Activated CD8-positive, alpha-beta T cell treated with anti-CD3 and anti-CD28 coated beads for 36 hours (primary cell): ENCODE data around the gene GPC6. TPM values are rescaled to one million over a fixed set of nuclear protein-coding genes. Genes with fewer than 3 reads are reported as not detected.

Experiments
- ATAC-seq: fragments of 200-7000 bp; cut with Tn5 transposase; one replicate; pipeline ENCODE4 v1.10.0; 2021; ENCODE audit warnings: mild to moderate bottlenecking, moderate library complexity
- CTCF ChIA-PET: fragments of 350-600 bp; sonication (Branson Sonifier 250); formaldehyde crosslinking; loops from one replicate; lab custom pipeline; 2021; ENCODE audit warnings: antibody characterized with exemption; lab: Charles Lee
- POLR2A ChIA-PET: fragments of 350-600 bp; sonication (Branson Sonifier 250); formaldehyde crosslinking; loops from one replicate; lab custom pipeline; 2021; ENCODE audit warnings: antibody characterized with exemption; lab: Charles Lee
- DNase-seq: peaks from one replicate; pipeline ENCODE4 v3.0.0-alpha.2; 2020
- H3K27ac Mint-ChIP-seq: one replicate; pipeline ENCODE4 v1.8.0; 2021; ENCODE audit warnings: mild to moderate bottlenecking, mixed read lengths
- H3K27me3 Mint-ChIP-seq: one replicate; pipeline ENCODE4 v1.8.0; 2021; ENCODE audit warnings: mixed read lengths
- H3K36me3 Mint-ChIP-seq: one replicate; pipeline ENCODE4 v1.8.0; 2021; ENCODE audit warnings: low read depth, mixed read lengths
- H3K4me1 Mint-ChIP-seq: one replicate; pipeline ENCODE4 v1.8.0; 2021; ENCODE audit warnings: low read depth, mixed read lengths
- H3K4me3 Mint-ChIP-seq: one replicate; pipeline ENCODE4 v1.8.0; 2021; ENCODE audit warnings: mild to moderate bottlenecking, moderate library complexity, mixed read lengths
- H3K9me3 Mint-ChIP-seq: one replicate; pipeline ENCODE4 v1.8.0; 2021; ENCODE audit warnings: mixed read lengths
- intact Hi-C: fragments of 100-400 bp; cut with micrococcal nuclease; formaldehyde crosslinking; loops from one replicate; pipeline ENCODE4 v1.10.0; 2022
- total RNA-seq, 2 experiments: library from RNA; stranded (reverse); gene quantifications; one replicate each; pipeline ENCODE4 v1.2.3, GENCODE V29; 2021
- TF ChIP-seq, protein P1 (sequence below): fragments of 200-600 bp; IDR thresholded peaks from one replicate; pipeline ENCODE4 v1.8.0; 2022; ENCODE audit warnings: antibody characterized with exemption, mild to moderate bottlenecking

The GPC6 gene
- total RNA-seq, 2 experiments from 2014 or later: not detected

DNA sequence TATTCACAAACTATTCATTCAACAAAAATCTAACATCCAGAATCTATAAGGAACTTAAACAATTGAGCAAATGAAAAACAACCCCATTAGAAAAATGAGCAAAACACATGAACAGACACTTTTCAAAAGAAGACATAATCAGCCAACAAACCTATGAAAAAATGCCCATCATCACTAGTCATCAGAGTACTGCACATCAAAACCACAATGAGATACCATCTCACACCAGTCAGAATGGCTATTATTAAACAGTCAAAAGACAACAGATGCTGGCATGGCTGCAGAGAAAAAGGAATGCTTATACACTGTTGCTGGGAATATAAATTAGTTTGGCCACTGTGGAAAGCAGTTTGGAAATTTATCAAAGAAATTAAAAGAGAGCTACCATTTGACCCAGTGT lies 487.6 kb downstream of the GPC6 start:
- no peak overlapping the region for H3K27ac Mint-ChIP-seq
- CTCF ChIA-PET: interaction anchor here (1.0 to 1.2 kb wide), 2 partner anchors 10 to 45 kb away, joined by 3 read pairs; no protein-coding TSS in a partner anchor
- POLR2A ChIA-PET: no interaction called here
- TF ChIP-seq, protein P1, sequence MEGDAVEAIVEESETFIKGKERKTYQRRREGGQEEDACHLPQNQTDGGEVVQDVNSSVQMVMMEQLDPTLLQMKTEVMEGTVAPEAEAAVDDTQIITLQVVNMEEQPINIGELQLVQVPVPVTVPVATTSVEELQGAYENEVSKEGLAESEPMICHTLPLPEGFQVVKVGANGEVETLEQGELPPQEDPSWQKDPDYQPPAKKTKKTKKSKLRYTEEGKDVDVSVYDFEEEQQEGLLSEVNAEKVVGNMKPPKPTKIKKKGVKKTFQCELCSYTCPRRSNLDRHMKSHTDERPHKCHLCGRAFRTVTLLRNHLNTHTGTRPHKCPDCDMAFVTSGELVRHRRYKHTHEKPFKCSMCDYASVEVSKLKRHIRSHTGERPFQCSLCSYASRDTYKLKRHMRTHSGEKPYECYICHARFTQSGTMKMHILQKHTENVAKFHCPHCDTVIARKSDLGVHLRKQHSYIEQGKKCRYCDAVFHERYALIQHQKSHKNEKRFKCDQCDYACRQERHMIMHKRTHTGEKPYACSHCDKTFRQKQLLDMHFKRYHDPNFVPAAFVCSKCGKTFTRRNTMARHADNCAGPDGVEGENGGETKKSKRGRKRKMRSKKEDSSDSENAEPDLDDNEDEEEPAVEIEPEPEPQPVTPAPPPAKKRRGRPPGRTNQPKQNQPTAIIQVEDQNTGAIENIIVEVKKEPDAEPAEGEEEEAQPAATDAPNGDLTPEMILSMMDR: no peak
- peaks cover 19% of the 10 kb centered on the region for H3K9me3 Mint-ChIP-seq
- no peak for DNase-seq
- no peaks in the 10 kb centered on the region for H3K4me1 Mint-ChIP-seq
- H3K27me3 Mint-ChIP-seq: no peaks in the 10 kb centered on the region
- no peak for ATAC-seq
- H3K36me3 Mint-ChIP-seq: no peaks in the 10 kb centered on the region
- H3K4me3 Mint-ChIP-seq: no peak overlapping the region
- intact Hi-C loops: no loop called here

DNA sequence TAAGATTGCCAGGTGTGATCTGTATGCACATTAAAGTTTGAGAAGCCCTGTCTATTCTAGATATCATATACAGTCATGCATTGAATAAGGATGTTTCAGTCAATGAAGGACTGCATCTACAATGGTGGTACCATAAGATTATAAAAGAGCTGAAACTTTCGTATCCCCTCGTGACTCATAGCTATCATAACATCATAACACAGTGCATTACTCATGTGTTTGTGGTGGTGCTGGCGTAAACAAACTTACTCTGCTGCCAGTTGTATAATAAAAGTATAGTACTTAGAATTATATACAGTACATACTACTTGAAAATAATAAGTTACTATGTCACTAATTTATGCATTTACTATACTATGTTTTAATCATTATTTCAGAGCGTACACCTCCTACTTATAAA lies 489.3 kb downstream of the GPC6 start:
- TF ChIP-seq, protein P1: no peak
- DNase-seq (no peak), ATAC-seq (no peak)
- no peaks in the 10 kb centered on the region for H3K4me1 Mint-ChIP-seq
- no peaks in the 10 kb centered on the region for H3K27me3 Mint-ChIP-seq
- CTCF ChIA-PET: no interaction called here
- peaks cover 25% of the 10 kb centered on the region for H3K9me3 Mint-ChIP-seq
- POLR2A ChIA-PET: no interaction called here
- H3K36me3 Mint-ChIP-seq: no peaks in the 10 kb centered on the region
- H3K27ac Mint-ChIP-seq: no peak overlapping the region
- intact Hi-C loops: no loop called here
- H3K4me3 Mint-ChIP-seq: no peak overlapping the region

DNA sequence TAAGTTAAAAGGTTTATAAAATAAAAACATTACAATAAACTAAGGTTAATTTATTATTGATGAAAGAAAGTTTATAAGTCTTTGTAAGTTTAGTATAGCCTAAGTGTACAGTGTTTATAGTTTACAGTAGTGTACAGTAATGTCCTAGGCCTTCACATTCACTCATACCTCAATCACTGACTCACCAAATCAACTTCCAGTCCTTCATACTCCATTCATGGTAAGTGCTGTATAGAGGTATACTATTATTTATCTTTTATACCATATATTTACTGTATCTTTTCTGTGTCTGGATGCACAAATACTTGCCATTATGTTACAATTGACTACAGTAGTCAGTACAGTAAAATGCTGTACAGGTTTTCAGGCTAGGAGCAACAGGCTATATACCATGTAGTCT lies 490.0 kb downstream of the GPC6 start:
- H3K27ac Mint-ChIP-seq: no peak overlapping the region
- no peaks in the 10 kb centered on the region for H3K4me1 Mint-ChIP-seq
- H3K4me3 Mint-ChIP-seq: no peak overlapping the region
- POLR2A ChIA-PET: no interaction called here
- TF ChIP-seq, protein P1: no peak
- H3K9me3 Mint-ChIP-seq: peaks cover 25% of the 10 kb centered on the region
- no peaks in the 10 kb centered on the region for H3K27me3 Mint-ChIP-seq
- DNase-seq (no peak), ATAC-seq (no peak)
- intact Hi-C loops: no loop called here
- H3K36me3 Mint-ChIP-seq: no peaks in the 10 kb centered on the region
- CTCF ChIA-PET: no interaction called here

DNA sequence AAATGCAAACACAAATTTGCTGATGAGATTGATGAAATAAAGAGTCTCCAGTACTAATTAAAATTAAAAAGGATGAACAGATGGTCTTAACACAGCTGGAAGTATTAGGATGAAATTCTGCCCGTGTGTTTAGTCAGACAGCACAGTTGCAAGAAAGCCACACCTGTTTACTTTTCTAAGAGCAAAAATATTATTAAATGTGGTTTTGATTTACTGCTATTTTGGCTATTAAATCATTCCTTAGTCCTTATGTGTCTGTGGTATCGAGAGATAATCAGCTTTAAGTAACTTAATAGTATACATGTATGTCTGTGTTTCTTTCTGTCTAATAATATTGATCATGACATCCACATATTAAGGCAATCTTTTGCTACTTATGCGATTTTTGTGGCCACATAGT lies 494.9 kb downstream of the GPC6 start:
- Mint-ChIP-seq H3K27ac (no peak overlapping the region), H3K36me3 (no peaks in the 10 kb centered on the region), H3K4me1 (no peaks in the 10 kb centered on the region), H3K27me3 (peaks cover 2% of the 10 kb centered on the region), H3K9me3 (peaks cover 6% of the 10 kb centered on the region), H3K4me3 (no peak overlapping the region)
- ChIA-PET CTCF (no interaction called here), POLR2A (no interaction called here)
- TF ChIP-seq, protein P1: no peak
- ATAC-seq (no peak), DNase-seq (no peak)
- intact Hi-C loops: no loop called here

DNA sequence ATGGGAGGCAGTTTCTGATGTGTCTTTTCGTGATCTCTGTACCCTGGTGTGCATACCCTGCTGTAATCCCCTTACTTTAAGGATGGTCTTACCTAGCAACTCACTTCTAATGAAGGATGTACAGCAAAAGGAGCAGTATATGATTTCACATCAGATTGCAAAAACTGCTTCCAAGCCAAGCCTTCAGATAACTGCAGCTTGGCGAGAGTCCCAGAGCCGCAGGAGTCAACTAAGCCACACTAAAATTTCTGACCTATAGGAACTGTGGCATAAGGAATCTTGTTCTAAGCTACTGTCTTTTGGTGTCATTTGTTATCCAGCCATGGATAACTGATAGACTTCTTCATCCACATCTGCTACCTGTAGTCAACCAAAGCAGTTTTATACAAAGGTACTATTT lies 496.7 kb downstream of the GPC6 start:
- ChIA-PET CTCF (interaction anchor here (1.1 kb wide), 1 partner anchor 10 kb away, joined by 3 read pairs; no protein-coding TSS in a partner anchor), POLR2A (no interaction called here)
- Mint-ChIP-seq H3K36me3 (no peaks in the 10 kb centered on the region), H3K4me1 (no peaks in the 10 kb centered on the region), H3K9me3 (peaks cover 8% of the 10 kb centered on the region), H3K27me3 (peaks cover 2% of the 10 kb centered on the region), H3K4me3 (no peak overlapping the region), H3K27ac (no peak overlapping the region)
- ATAC-seq (no peak), DNase-seq (no peak)
- intact Hi-C loops: no loop called here
- TF ChIP-seq, protein P1: no peak
